ENCODE data around the gene HERC6.

DNA sequence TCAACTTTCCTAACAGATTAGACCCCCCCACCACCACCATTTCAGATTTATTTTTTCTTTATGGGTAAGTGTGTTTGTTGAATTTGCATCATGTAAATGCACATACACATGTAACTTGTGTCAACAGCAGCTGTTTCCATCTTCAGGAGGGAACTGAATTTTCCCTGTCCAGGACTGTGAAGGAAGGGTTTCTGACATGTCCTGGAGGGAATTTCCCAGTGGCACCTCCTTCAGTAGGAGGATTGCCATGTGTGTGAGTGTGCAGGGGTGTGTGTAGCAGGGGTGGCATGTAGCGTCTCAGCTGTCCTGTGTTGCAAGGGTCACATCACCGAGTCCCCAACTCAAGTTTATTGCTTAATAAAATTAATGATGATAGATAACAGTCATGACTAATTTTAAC is 19.7 kb downstream of the HERC6 start:
- TF ChIP-seq, protein P1, sequence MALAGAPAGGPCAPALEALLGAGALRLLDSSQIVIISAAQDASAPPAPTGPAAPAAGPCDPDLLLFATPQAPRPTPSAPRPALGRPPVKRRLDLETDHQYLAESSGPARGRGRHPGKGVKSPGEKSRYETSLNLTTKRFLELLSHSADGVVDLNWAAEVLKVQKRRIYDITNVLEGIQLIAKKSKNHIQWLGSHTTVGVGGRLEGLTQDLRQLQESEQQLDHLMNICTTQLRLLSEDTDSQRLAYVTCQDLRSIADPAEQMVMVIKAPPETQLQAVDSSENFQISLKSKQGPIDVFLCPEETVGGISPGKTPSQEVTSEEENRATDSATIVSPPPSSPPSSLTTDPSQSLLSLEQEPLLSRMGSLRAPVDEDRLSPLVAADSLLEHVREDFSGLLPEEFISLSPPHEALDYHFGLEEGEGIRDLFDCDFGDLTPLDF (CRISPR knock-in tag; IDR thresholded peaks at IDR 0.05), result no peak
- TF ChIP-seq, protein P2, sequence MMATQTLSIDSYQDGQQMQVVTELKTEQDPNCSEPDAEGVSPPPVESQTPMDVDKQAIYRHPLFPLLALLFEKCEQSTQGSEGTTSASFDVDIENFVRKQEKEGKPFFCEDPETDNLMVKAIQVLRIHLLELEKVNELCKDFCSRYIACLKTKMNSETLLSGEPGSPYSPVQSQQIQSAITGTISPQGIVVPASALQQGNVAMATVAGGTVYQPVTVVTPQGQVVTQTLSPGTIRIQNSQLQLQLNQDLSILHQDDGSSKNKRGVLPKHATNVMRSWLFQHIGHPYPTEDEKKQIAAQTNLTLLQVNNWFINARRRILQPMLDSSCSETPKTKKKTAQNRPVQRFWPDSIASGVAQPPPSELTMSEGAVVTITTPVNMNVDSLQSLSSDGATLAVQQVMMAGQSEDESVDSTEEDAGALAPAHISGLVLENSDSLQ (IDR thresholded peaks at IDR 0.05), result no peak
- TF ChIP-seq, protein P3, sequence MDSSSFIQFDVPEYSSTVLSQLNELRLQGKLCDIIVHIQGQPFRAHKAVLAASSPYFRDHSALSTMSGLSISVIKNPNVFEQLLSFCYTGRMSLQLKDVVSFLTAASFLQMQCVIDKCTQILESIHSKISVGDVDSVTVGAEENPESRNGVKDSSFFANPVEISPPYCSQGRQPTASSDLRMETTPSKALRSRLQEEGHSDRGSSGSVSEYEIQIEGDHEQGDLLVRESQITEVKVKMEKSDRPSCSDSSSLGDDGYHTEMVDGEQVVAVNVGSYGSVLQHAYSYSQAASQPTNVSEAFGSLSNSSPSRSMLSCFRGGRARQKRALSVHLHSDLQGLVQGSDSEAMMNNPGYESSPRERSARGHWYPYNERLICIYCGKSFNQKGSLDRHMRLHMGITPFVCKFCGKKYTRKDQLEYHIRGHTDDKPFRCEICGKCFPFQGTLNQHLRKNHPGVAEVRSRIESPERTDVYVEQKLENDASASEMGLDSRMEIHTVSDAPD (CRISPR knock-in tag; IDR thresholded peaks at IDR 0.05), result no peak
- TF ChIP-seq, protein P4, sequence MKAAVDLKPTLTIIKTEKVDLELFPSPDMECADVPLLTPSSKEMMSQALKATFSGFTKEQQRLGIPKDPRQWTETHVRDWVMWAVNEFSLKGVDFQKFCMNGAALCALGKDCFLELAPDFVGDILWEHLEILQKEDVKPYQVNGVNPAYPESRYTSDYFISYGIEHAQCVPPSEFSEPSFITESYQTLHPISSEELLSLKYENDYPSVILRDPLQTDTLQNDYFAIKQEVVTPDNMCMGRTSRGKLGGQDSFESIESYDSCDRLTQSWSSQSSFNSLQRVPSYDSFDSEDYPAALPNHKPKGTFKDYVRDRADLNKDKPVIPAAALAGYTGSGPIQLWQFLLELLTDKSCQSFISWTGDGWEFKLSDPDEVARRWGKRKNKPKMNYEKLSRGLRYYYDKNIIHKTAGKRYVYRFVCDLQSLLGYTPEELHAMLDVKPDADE (conservative IDR thresholded peaks at IDR 0.05; ENCODE audit: control insufficient read depth, low read depth, low read length), result no peak
- TF ChIP-seq, protein P5, sequence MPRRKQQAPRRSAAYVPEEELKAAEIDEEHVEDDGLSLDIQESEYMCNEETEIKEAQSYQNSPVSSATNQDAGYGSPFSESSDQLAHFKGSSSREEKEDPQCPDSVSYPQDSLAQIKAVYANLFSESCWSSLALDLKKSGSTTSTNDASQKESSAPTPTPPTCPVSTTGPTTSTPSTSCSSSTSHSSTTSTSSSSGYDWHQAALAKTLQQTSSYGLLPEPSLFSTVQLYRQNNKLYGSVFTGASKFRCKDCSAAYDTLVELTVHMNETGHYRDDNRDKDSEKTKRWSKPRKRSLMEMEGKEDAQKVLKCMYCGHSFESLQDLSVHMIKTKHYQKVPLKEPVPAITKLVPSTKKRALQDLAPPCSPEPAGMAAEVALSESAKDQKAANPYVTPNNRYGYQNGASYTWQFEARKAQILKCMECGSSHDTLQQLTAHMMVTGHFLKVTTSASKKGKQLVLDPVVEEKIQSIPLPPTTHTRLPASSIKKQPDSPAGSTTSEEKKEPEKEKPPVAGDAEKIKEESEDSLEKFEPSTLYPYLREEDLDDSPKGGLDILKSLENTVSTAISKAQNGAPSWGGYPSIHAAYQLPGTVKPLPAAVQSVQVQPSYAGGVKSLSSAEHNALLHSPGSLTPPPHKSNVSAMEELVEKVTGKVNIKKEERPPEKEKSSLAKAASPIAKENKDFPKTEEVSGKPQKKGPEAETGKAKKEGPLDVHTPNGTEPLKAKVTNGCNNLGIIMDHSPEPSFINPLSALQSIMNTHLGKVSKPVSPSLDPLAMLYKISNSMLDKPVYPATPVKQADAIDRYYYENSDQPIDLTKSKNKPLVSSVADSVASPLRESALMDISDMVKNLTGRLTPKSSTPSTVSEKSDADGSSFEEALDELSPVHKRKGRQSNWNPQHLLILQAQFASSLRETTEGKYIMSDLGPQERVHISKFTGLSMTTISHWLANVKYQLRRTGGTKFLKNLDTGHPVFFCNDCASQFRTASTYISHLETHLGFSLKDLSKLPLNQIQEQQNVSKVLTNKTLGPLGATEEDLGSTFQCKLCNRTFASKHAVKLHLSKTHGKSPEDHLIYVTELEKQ (CRISPR knock-in tag; IDR thresholded peaks at IDR 0.05), result no peak
- no peak for TF ChIP-seq POLR2A (conservative IDR thresholded peaks at IDR 0.05)
